ENCODE results near the gene POLR2J. TPM values are rescaled to one million over a fixed set of nuclear protein-coding genes. Genes with fewer than 3 reads are reported as not detected.

The POLR2J gene
- total RNA-seq, 1 experiment from 2014 or later = 70.0 TPM

DNA sequence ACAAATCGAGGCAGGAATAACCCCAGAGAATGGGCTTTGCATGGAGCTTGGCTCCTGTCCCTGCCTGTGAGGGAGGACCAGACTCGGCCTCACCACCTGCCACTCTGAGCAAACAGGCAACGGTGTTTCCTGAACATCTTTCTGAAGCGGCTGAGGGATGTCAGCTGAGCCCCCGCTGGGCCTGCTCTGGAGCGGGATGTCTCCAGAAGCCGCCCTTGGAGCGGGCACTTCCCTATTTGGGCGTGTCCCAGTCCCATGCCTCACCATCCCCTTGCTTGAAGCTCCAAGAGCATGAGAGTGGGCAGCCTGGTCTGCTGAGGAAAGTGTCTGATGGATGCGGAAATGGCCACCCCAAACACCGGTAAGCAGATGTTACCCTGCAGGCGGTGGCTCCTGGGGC, 24.3 kb downstream of the POLR2J start:
- no TSS peak for BruUV-seq (replicated peaks)
- peaks cover 4% of the 10 kb centered on the region; the same call in 1 of the 2 replicates for H3K36me3 ChIP-seq (ENCODE audit: control insufficient read depth, insufficient read depth, low read length)
- CTCF ChIA-PET = no interaction called here

DNA sequence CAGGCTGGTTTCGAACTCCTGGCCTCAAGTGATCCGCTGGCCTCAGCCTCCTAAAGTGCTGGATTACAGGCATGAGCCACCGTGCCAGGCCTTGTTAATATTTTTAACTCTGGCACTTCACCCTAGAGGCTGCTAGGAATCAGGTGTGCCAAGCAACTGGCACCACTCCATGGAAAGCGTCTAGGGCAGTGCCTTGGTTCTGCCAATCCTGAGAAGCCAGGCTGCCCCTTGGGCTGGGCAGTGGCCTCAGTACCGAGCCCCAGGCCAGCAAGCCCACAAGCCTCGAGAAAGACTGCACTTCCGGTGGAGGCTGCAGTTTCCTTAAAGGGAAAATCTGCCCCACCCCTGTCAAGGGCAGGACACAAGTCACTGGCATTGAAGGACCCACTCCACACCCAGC, 25.4 kb downstream of the POLR2J start:
- H3K9me3 ChIP-seq = no peaks in the 10 kb centered on the region
- no peaks in the 10 kb centered on the region for H3K27me3 ChIP-seq (replicated peaks; ENCODE audit: control insufficient read depth, insufficient read depth, low read length)
- intact Hi-C loops (cut with micrococcal nuclease; ENCODE audit: unreplicated experiment) = loop anchor here (10.0 kb wide), 1 partner anchor 169 kb away; the partner anchor contains the start of gene SH2B2
- H3K4me3 ChIP-seq (ENCODE audit: low read depth, low read length) = no peak overlapping the region
- POLR2A ChIA-PET = no interaction called here
- H3K36me3 ChIP-seq (ENCODE audit: control insufficient read depth, insufficient read depth, low read length) = peaks cover 2% of the 10 kb centered on the region; the same call in 1 of the 2 replicates
- DNase-seq = no peak
- BruUV-seq (replicated peaks) = no TSS peak
- H3K4me3 Mint-ChIP-seq (ENCODE audit: unreplicated experiment) = no peak overlapping the region
- no peaks in the 10 kb centered on the region for H3K27me3 Mint-ChIP-seq (ENCODE audit: insufficient read depth, unreplicated experiment)
- peaks cover 3% of the 10 kb centered on the region; the same call in 1 of the 2 replicates for H3K4me1 ChIP-seq
- no peak overlapping the region for H3K27ac Mint-ChIP-seq (ENCODE audit: unreplicated experiment)
- H3K4me1 Mint-ChIP-seq (ENCODE audit: low read depth, unreplicated experiment) = no peaks in the 10 kb centered on the region
- H3K9me3 Mint-ChIP-seq (ENCODE audit: unreplicated experiment) = no peaks in the 10 kb centered on the region
- TF ChIP-seq, protein P1, sequence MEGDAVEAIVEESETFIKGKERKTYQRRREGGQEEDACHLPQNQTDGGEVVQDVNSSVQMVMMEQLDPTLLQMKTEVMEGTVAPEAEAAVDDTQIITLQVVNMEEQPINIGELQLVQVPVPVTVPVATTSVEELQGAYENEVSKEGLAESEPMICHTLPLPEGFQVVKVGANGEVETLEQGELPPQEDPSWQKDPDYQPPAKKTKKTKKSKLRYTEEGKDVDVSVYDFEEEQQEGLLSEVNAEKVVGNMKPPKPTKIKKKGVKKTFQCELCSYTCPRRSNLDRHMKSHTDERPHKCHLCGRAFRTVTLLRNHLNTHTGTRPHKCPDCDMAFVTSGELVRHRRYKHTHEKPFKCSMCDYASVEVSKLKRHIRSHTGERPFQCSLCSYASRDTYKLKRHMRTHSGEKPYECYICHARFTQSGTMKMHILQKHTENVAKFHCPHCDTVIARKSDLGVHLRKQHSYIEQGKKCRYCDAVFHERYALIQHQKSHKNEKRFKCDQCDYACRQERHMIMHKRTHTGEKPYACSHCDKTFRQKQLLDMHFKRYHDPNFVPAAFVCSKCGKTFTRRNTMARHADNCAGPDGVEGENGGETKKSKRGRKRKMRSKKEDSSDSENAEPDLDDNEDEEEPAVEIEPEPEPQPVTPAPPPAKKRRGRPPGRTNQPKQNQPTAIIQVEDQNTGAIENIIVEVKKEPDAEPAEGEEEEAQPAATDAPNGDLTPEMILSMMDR (IDR thresholded peaks at IDR 0.05; ENCODE audit: insufficient read depth in 1 of 2, low read depth in 1 of 2, low read length in 1 of 2, severe bottlenecking in 1 of 2, unreplicated experiment in 1 of 2) = no peak
- CTCF ChIA-PET = no interaction called here
- H3K36me3 Mint-ChIP-seq (ENCODE audit: insufficient read depth, unreplicated experiment) = peaks cover 12% of the 10 kb centered on the region

More for the DNA sequence above, 24.3 kb downstream of the POLR2J start:
- TF ChIP-seq, protein P1 (IDR thresholded peaks at IDR 0.05; ENCODE audit: insufficient read depth in 1 of 2, low read depth in 1 of 2, low read length in 1 of 2, severe bottlenecking in 1 of 2, unreplicated experiment in 1 of 2) = no peak
- Histone ChIP-seq H3K27me3 (replicated peaks; ENCODE audit: control insufficient read depth, insufficient read depth, low read length) (no peaks in the 10 kb centered on the region), H3K4me3 (ENCODE audit: low read depth, low read length) (no peak overlapping the region), H3K4me1 (peaks cover 3% of the 10 kb centered on the region; the same call in 1 of the 2 replicates), H3K9me3 (no peaks in the 10 kb centered on the region)
- no peaks in the 10 kb centered on the region for H3K27me3 Mint-ChIP-seq (ENCODE audit: insufficient read depth, unreplicated experiment)
- intact Hi-C loops (cut with micrococcal nuclease; ENCODE audit: unreplicated experiment) = loop anchor here (10.0 kb wide), 1 partner anchor 170 kb away; the partner anchor contains the start of gene SH2B2
- no peaks in the 10 kb centered on the region for H3K4me1 Mint-ChIP-seq (ENCODE audit: low read depth, unreplicated experiment)
- H3K27ac Mint-ChIP-seq (ENCODE audit: unreplicated experiment) = no peak overlapping the region
- peaks cover 21% of the 10 kb centered on the region for H3K36me3 Mint-ChIP-seq (ENCODE audit: insufficient read depth, unreplicated experiment)
- POLR2A ChIA-PET = no interaction called here
- no peaks in the 10 kb centered on the region for H3K9me3 Mint-ChIP-seq (ENCODE audit: unreplicated experiment)
- no peak overlapping the region for H3K4me3 Mint-ChIP-seq (ENCODE audit: unreplicated experiment)
- no peak for DNase-seq

DNA sequence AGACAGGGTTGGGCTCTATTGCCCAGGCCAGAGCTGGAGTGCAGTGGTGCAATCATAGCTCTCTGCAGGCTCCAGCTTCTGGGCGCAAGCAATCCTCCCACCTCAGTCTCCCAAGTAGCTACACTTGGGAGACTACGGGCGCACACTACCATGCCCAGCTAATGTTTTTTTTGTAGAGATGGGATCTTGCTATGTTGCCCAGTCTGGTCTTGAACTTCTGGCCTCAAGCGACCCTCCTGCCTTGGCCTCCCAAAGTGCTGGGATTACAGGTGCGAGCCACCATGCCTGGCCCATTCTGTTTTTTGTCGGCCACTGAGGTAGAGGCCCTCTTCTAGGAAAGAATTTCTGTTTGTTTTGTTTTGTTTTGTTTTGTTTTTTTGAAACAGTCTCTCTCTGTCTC, 26.3 kb downstream of the POLR2J start:
- H3K4me3 Mint-ChIP-seq (ENCODE audit: unreplicated experiment) = no peak overlapping the region
- H3K36me3 Mint-ChIP-seq (ENCODE audit: insufficient read depth, unreplicated experiment) = peaks cover 4% of the 10 kb centered on the region
- intact Hi-C loops (cut with micrococcal nuclease; ENCODE audit: unreplicated experiment) = loop anchor here (10.0 kb wide), 1 partner anchor 168 kb away; the partner anchor contains the start of gene SH2B2
- H3K27me3 Mint-ChIP-seq (ENCODE audit: insufficient read depth, unreplicated experiment) = no peaks in the 10 kb centered on the region
- DNase-seq = no peak
- peaks cover 3% of the 10 kb centered on the region; the same call in 1 of the 2 replicates for H3K4me1 ChIP-seq
- ChIA-PET CTCF (no interaction called here), POLR2A (no interaction called here)
- no peak overlapping the region for H3K27ac Mint-ChIP-seq (ENCODE audit: unreplicated experiment)
- TF ChIP-seq, protein P1 (IDR thresholded peaks at IDR 0.05; ENCODE audit: insufficient read depth in 1 of 2, low read depth in 1 of 2, low read length in 1 of 2, severe bottlenecking in 1 of 2, unreplicated experiment in 1 of 2) = no peak
- H3K4me3 ChIP-seq (ENCODE audit: low read depth, low read length) = no peak overlapping the region
- H3K9me3 Mint-ChIP-seq (ENCODE audit: unreplicated experiment) = no peaks in the 10 kb centered on the region
- peaks cover 2% of the 10 kb centered on the region; the same call in 1 of the 2 replicates for H3K36me3 ChIP-seq (ENCODE audit: control insufficient read depth, insufficient read depth, low read length)
- no peaks in the 10 kb centered on the region for H3K27me3 ChIP-seq (replicated peaks; ENCODE audit: control insufficient read depth, insufficient read depth, low read length)
- BruUV-seq (replicated peaks) = no TSS peak
- H3K9me3 ChIP-seq = no peaks in the 10 kb centered on the region
- no peaks in the 10 kb centered on the region for H3K4me1 Mint-ChIP-seq (ENCODE audit: low read depth, unreplicated experiment)
